Peyer's patch (tissue), 4 donors: ENCODE data around the gene TMX2. TPM values are rescaled to one million over a fixed set of nuclear protein-coding genes. Genes with fewer than 3 reads are reported as not detected.

Source experiments
- DNase-seq, 3 donors: peaks; one replicate each; pipeline ENCODE4 v3.0.0-alpha.2; 2017 to 2019
- H3K27ac ChIP-seq, 4 donors: fragments of 200-600 bp; sonication (generic); one replicate each; pipeline ENCODE4 v1.5.1; 2016 to 2019
- H3K27me3 ChIP-seq, 2 donors: fragments of 200-600 bp; sonication (generic); one replicate each; pipeline ENCODE4 v1.5.1; 2019
- H3K36me3 ChIP-seq, 3 donors: fragments of 200-600 bp; sonication (generic); one replicate each; pipeline ENCODE4 v1.5.1; 2016 to 2019
- H3K4me1 ChIP-seq, 4 donors: fragments of 200-600 bp; sonication (generic); one replicate each; pipeline ENCODE4 v1.5.1; 2016 to 2019
- H3K4me3 ChIP-seq, 4 donors: fragments of 200-600 bp; sonication (generic); 1 replicate in 3 of 4; 2 replicates in 1 of 4; pipeline ENCODE4 v1.5.1; 2016 to 2019; ENCODE audit warnings: mild to moderate bottlenecking in 1 of 4
- H3K9me3 ChIP-seq, 4 donors: fragments of 200-600 bp; sonication (generic); one replicate each; pipeline ENCODE4 v1.5.1; 2016 to 2019; ENCODE audit warnings: mild to moderate bottlenecking in 1 of 4
- CTCF ChIP-seq, 6 experiments: fragments of 450-650 bp in 4 of 6; fragments of 200-600 bp in 2 of 6; sonication (generic) in 1 of 6; IDR thresholded peaks; one replicate each; pipeline ENCODE4 v1.5.1; 2017 to 2019; ENCODE audit warnings: antibody characterized with exemption in 6 of 6, mild to moderate bottlenecking in 3 of 6, moderate library complexity in 1 of 6
- POLR2A ChIP-seq, 2 donors: fragments of 450-650 bp; IDR thresholded peaks; one replicate each; pipeline ENCODE4 v1.5.1; 2017; ENCODE audit warnings: antibody characterized with exemption in 2 of 2, mild to moderate bottlenecking in 2 of 2, moderate library complexity in 2 of 2
- total RNA-seq, 4 donors: library from RNA; depleted of rRNA; stranded (reverse); fragments of >200 nt; gene quantifications; one replicate each; pipeline ENCODE4 v1.1.0, GENCODE V29; 2016

The TMX2 gene
- total RNA-seq, 4 donors from 2014 or later: 18.2 to 86.0 (median 74.9) TPM

GRCh38 chr11:57741132-57742086 lies 29.0 kb downstream of the TMX2 start, which contains the start of gene SELENOH:
TSS of gene SELENOH (plus strand) at chr11:57741491. CDS start at chr11:57741596, 105 bp downstream.
- H3K4me3 ChIP-seq: peak within 1 kb of the TSS; percentile 75 to 97 (median 90)
- H3K27ac ChIP-seq: peak within 1 kb of the TSS; percentile 92 to 97 (median 94)
- peak; percentile 92 to 97 (median 97) for DNase-seq
- TF ChIP-seq POLR2A (IDR thresholded peaks at IDR 0.05): peak; percentile 69 to 82
- peak in 1 of 6 experiments; percentile 4 for TF ChIP-seq CTCF (IDR thresholded peaks at IDR 0.05)
- H3K4me1 ChIP-seq: peaks cover 0 to 17% (median 7%) of the 10 kb centered on the region in 4 donors
- H3K27me3 ChIP-seq: no peaks in the 10 kb centered on the region
- H3K9me3 ChIP-seq: no peaks in the 10 kb centered on the region
- H3K36me3 ChIP-seq: peaks cover 0 to 49% (median 0%) of the 10 kb centered on the region in 3 donors

- Histone ChIP-seq H3K4me1 (peaks cover 0 to 17% (median 7%) of the 10 kb centered on the region in 4 donors), H3K27ac (peak overlapping the region; percentile 92 to 97 (median 94)), H3K9me3 (no peaks in the 10 kb centered on the region), H3K4me3 (peak overlapping the region; percentile 75 to 97 (median 90)), H3K36me3 (peaks cover 0 to 48% (median 0%) of the 10 kb centered on the region in 3 donors), H3K27me3 (no peaks in the 10 kb centered on the region)
- TF ChIP-seq POLR2A (IDR thresholded peaks at IDR 0.05) (no peak), CTCF (IDR thresholded peaks at IDR 0.05) (no peak)
- DNase-seq: no peak
These were observed 29.7 kb downstream of the TMX2 start for GRCh38 chr11:57742087-57742452.

GRCh38 chr11:57744357-57744756 lies 32.0 kb downstream of the TMX2 start:
- H3K27ac ChIP-seq: no peak overlapping the region
- H3K27me3 ChIP-seq: no peaks in the 10 kb centered on the region
- H3K4me3 ChIP-seq: no peak overlapping the region
- H3K36me3 ChIP-seq: peaks cover 0 to 27% (median 0%) of the 10 kb centered on the region in 3 donors
- TF ChIP-seq CTCF (IDR thresholded peaks at IDR 0.05): no peak
- H3K4me1 ChIP-seq: peaks cover 0 to 17% (median 7%) of the 10 kb centered on the region in 4 donors
- no peaks in the 10 kb centered on the region for H3K9me3 ChIP-seq
- no peak for DNase-seq

DNA sequence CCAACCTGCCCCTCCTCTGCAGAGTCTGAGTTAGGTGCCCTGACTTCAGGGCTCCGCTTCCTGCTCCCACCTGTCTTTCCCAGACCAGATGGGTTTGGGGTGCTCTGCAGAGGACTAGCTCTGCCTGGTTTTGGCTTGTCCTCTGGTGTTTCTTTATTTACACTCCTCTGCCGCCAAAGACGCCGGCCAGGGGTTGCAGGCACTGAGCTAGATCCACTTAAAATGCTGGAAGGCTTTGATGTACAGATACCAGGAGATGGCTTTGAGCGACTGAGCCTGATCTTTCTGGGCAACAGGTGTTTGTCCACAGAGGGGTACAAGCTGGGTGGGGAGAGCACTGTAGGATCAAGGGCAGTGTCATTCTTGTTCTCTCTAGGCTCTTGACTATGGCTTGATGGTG lies 32.8 kb downstream of the TMX2 start:
- Histone ChIP-seq H3K4me3 (no peak overlapping the region), H3K4me1 (peaks cover 0 to 17% (median 7%) of the 10 kb centered on the region in 4 donors), H3K27me3 (no peaks in the 10 kb centered on the region), H3K27ac (no peak overlapping the region), H3K9me3 (no peaks in the 10 kb centered on the region), H3K36me3 (peaks cover 0 to 24% (median 0%) of the 10 kb centered on the region in 3 donors)
- DNase-seq: no peak
- no peak for TF ChIP-seq POLR2A (IDR thresholded peaks at IDR 0.05)
- no peak for TF ChIP-seq CTCF (IDR thresholded peaks at IDR 0.05)

GRCh38 chr11:57746920-57747319 lies 34.5 kb downstream of the TMX2 start:
- no peaks in the 10 kb centered on the region for H3K9me3 ChIP-seq
- H3K27me3 ChIP-seq: no peaks in the 10 kb centered on the region
- H3K27ac ChIP-seq: no peak overlapping the region
- H3K4me1 ChIP-seq: peaks cover 0 to 14% (median 7%) of the 10 kb centered on the region in 4 donors
- no peak for DNase-seq
- no peak overlapping the region for H3K4me3 ChIP-seq
- peaks cover 0 to 24% (median 0%) of the 10 kb centered on the region in 3 donors for H3K36me3 ChIP-seq
- no peak for TF ChIP-seq POLR2A (IDR thresholded peaks at IDR 0.05)
- TF ChIP-seq CTCF (IDR thresholded peaks at IDR 0.05): no peak
